Hepatocyte (in vitro differentiated cells): ENCODE measurements around the gene SAMD4A. TPM values are rescaled to one million over a fixed set of nuclear protein-coding genes. Genes with fewer than 3 reads are reported as not detected.

Experiments
- DNase-seq: peaks from one replicate; pipeline ENCODE4 v3.0.0-alpha.2; 2016; ENCODE audit warnings: low spot score
- H2AFZ ChIP-seq: fragments of 200-600 bp; sonication (generic); 2 replicates; pipeline ENCODE4 v1.6.0; 2016; ENCODE audit warnings: antibody characterized with exemption, mild to moderate bottlenecking
- H3K27ac ChIP-seq: fragments of 200-600 bp; sonication (generic); 2 replicates; pipeline ENCODE4 v1.5.1; 2016; ENCODE audit warnings: mild to moderate bottlenecking
- H3K27me3 ChIP-seq: fragments of 200-600 bp; sonication (generic); 2 replicates; pipeline ENCODE4 v1.6.1; 2016
- H3K36me3 ChIP-seq: fragments of 200-600 bp; sonication (generic); replicated peaks from 2 replicates; pipeline ENCODE4 v1.5.1; 2016; ENCODE audit warnings: low read depth; ENCODE audit not compliant: insufficient read depth
- H3K4me1 ChIP-seq: fragments of 200-600 bp; sonication (generic); 2 replicates; pipeline ENCODE4 v1.5.1; 2016; ENCODE audit warnings: mild to moderate bottlenecking, moderate library complexity; ENCODE audit not compliant: insufficient read depth
- H3K4me2 ChIP-seq: fragments of 200-600 bp; sonication (generic); 2 replicates; pipeline ENCODE4 v1.6.0; 2016
- H3K4me3 ChIP-seq: fragments of 200-600 bp; sonication (generic); 2 replicates; pipeline ENCODE4 v1.5.1; 2016; ENCODE audit warnings: mild to moderate bottlenecking
- H3K79me2 ChIP-seq: fragments of 200-600 bp; sonication (generic); 2 replicates; pipeline ENCODE4 v1.6.0; 2017; ENCODE audit warnings: mild to moderate bottlenecking
- H3K9me2 ChIP-seq: fragments of 200-600 bp; sonication (generic); replicated peaks from 2 replicates; pipeline ENCODE4 v1.6.0; 2017; ENCODE audit warnings: mild to moderate bottlenecking; ENCODE audit not compliant: insufficient read depth
- H3K9me3 ChIP-seq: fragments of 200-600 bp; sonication (generic); 2 replicates; pipeline ENCODE4 v1.5.1; 2016; ENCODE audit warnings: low read depth, mild to moderate bottlenecking
- H4K20me1 ChIP-seq: fragments of 200-600 bp; sonication (generic); 2 replicates; pipeline ENCODE4 v1.6.0; 2016; ENCODE audit warnings: mild to moderate bottlenecking; ENCODE audit not compliant: insufficient read depth, poor library complexity, severe bottlenecking
- CTCF ChIP-seq: fragments of 200-600 bp; sonication (generic); IDR thresholded peaks from 2 replicates; pipeline ENCODE4 v1.5.1; 2016; ENCODE audit warnings: antibody characterized with exemption, mild to moderate bottlenecking; ENCODE audit not compliant: poor library complexity
- EZH2 ChIP-seq: fragments of 200-600 bp; sonication (generic); IDR thresholded peaks from 2 replicates; pipeline ENCODE4 v1.6.1; 2016; ENCODE audit warnings: antibody characterized with exemption, mild to moderate bottlenecking, borderline replicate concordance
- EZH2phosphoT487 ChIP-seq: fragments of 200-600 bp; sonication (generic); IDR thresholded peaks from one replicate; pipeline ENCODE4 v1.6.1; 2018; ENCODE audit warnings: antibody characterized with exemption, mild to moderate bottlenecking, low read depth, moderate library complexity; ENCODE audit not compliant: unreplicated experiment, severe bottlenecking
- WGBS: methylation state at CpG from one replicate; pipeline ENCODE4 v1.1.6; 2016; ENCODE audit warnings: low lambda C conversion rate; ENCODE audit errors: missing lambda C conversion rate; 5-methylcytosine and 5-hydroxymethylcytosine counted together
- polyA plus RNA-seq: library from polyadenylated mRNA; unstranded; fragments of >200 nt; fragmentation: Nextera tagmentation; extraction: Ambion mirVana; gene quantifications from 2 replicates; pipeline ENCODE4 v1.2.1, GENCODE V29; 2016
- total RNA-seq: library from RNA; depleted of rRNA; stranded (reverse); fragments of >200 nt; gene quantifications from 2 replicates; pipeline ENCODE4 v1.2.3, GENCODE V29; 2014

SAMD4A gene
- total and polyA plus RNA-seq, 2 experiments from 2014 or later = 10.5 to 15.7 TPM

GRCh38 chr14:54682578-54682977, 115.7 kb downstream of the SAMD4A start:
- Histone ChIP-seq H4K20me1 (no peaks in the 10 kb centered on the region), H3K27ac (peak overlapping the region; percentile 68), H3K9me3 (no peaks in the 10 kb centered on the region), H3K4me1 (peaks cover 5% of the 10 kb centered on the region), H3K4me3 (no peak overlapping the region), H3K27me3 (no peaks in the 10 kb centered on the region), H3K4me2 (no peak overlapping the region), H3K9me2 (no peaks in the 10 kb centered on the region), H3K79me2 (peaks cover 16% of the 10 kb centered on the region), H2AFZ (no peak overlapping the region), H3K36me3 (no peaks in the 10 kb centered on the region)
- WGBS = 89% methylated on average over 3 of the region's 3 CpGs
- DNase-seq = no peak
- no peak for TF ChIP-seq EZH2phosphoT487
- TF ChIP-seq EZH2 = no peak
- no peak for TF ChIP-seq CTCF

GRCh38 chr14:54683882-54684794, 117.2 kb downstream of the SAMD4A start:
- DNase-seq = no peak
- H3K36me3 ChIP-seq = no peaks in the 10 kb centered on the region
- no peak overlapping the region for H3K4me2 ChIP-seq
- no peaks in the 10 kb centered on the region for H3K9me3 ChIP-seq
- no peaks in the 10 kb centered on the region for H3K9me2 ChIP-seq
- H3K79me2 ChIP-seq = peaks cover 15% of the 10 kb centered on the region
- TF ChIP-seq EZH2phosphoT487 (no peak), EZH2 (no peak), CTCF (no peak)
- 51% methylated on average over 7 of the region's 8 CpGs for WGBS
- no peaks in the 10 kb centered on the region for H3K27me3 ChIP-seq
- H3K4me3 ChIP-seq = no peak overlapping the region
- no peaks in the 10 kb centered on the region for H4K20me1 ChIP-seq
- H3K4me1 ChIP-seq = no peaks in the 10 kb centered on the region
- H3K27ac ChIP-seq = peak overlapping the region; percentile 20
- no peak overlapping the region for H2AFZ ChIP-seq

- Histone ChIP-seq H3K36me3 (no peaks in the 10 kb centered on the region), H3K4me1 (no peaks in the 10 kb centered on the region), H3K27me3 (no peaks in the 10 kb centered on the region), H3K9me3 (no peaks in the 10 kb centered on the region), H3K27ac (no peak overlapping the region), H3K4me2 (no peak overlapping the region), H4K20me1 (no peaks in the 10 kb centered on the region), H3K4me3 (no peak overlapping the region), H3K79me2 (peaks cover 16% of the 10 kb centered on the region), H3K9me2 (no peaks in the 10 kb centered on the region), H2AFZ (no peak overlapping the region)
- over 99% methylated on average over 4 of the region's 4 CpGs for WGBS
- no peak for DNase-seq
- TF ChIP-seq CTCF = no peak
Observed at GRCh38 chr14:54685286-54685845, 118.4 kb downstream of the SAMD4A start.
